ENCODE measurements around the gene CLMN. TPM values are rescaled to one million over a fixed set of nuclear protein-coding genes. Genes with fewer than 3 reads are reported as not detected.

Gene CLMN
- polyA plus RNA-seq, 6 donors from 2014 or later, result 4.9 to 23.8 (median 12.7) TPM

DNA sequence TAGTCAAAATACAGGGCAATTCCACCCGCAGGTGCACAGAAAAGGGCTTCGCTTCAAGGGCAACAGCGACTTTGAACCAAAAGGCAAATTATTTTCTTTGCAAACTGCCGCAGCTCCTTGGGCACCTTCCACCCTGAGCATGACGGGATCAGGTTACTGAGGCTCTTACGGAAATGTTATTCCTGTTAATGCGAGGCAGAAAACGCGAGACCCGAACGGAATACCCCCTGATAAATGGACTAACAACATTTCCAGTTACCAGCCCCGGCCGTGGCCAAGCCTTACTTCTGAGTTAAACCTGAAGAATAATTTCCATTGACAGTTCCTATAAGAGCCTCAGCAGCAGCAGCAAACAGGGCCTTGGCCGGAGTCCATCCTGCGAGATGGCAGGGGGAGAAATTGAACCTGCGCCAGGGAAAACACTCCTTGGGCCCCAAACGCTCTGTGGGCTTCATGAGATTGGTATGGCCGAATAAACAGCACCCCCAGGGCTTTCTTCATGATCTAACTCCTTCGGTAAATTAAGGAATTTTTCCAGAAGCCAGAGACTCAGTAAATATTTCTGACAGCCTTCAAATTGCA is 92.3 kb downstream of the CLMN start:
- Mint-ChIP-seq H3K27me3 (no peaks in the 10 kb centered on the region), H3K4me3 (no peak overlapping the region), H3K9me3 (no peaks in the 10 kb centered on the region), H3K36me3 (peaks cover under 1 to 9% of the 10 kb centered on the region in 2 donors), H3K4me1 (peaks cover 0 to 5% (median 4%) of the 10 kb centered on the region in 3 donors), H3K27ac (peak overlapping the region in 1 of 6 donors; percentile 54)
- ATAC-seq (ENCODE audit: low read depth in 2 of 2), result no peak
- no peak for DNase-seq

DNA sequence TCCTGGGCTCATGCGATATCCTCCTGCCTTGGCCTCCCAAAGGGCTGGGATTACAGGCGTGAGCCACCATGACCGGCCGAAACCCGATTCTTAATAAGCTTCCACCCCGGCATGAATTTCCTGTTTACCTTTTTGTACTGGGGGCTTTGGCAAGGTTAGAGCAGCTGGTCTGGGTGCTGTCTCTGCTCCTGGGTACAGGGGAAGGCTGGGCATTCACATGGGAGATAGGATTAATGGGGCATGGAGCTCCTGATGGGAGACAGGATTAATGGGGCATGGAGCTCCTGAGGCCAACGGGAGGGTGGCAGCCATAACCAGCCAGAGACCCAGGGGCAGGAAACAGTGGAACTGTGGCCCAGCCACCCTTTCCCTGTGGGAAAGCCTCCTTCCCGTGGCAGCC is 92.9 kb downstream of the CLMN start:
- DNase-seq (no peak), ATAC-seq (ENCODE audit: low read depth in 2 of 2) (no peak)
- peaks cover 7 to 15% of the 10 kb centered on the region in 2 donors for H3K36me3 Mint-ChIP-seq
- H3K27me3 Mint-ChIP-seq, result no peaks in the 10 kb centered on the region
- no peaks in the 10 kb centered on the region for H3K9me3 Mint-ChIP-seq
- no peak overlapping the region for H3K4me3 Mint-ChIP-seq
- H3K27ac Mint-ChIP-seq, result peak overlapping the region in 1 of 6 donors; percentile 20
- H3K4me1 Mint-ChIP-seq, result no peaks in the 10 kb centered on the region

DNA sequence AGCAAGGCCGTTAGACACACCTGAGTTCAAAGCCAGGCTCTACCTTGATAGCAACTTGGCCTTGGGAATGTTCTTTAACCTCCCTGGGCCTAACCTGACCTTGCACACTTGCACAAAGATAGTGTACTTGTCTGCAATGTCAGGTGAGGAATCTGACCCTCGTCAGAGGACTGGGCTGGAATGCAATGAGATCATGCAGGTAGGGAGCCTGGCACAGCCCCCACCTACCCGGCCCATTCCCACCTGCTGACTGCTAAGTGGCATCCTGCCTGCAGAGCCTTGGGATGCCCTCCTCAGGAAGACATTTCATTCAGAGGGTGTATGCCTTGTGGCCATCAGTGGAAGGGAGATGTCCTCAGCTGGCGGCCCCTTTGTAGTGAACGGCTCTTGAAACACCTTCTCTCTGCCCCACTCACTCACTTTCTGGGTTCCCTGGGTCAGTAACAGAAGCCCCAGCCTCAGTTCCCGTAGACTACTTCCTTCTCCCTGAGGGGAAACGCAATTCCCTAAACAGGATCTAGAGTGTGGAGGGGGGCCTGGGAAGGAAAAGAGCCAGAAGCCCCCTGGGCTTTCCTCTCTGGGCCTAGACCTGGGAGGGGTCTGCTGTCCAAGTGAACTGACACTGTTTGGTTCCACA is 94.3 kb downstream of the CLMN start:
- Mint-ChIP-seq H3K4me3 (no peak overlapping the region), H3K27me3 (no peaks in the 10 kb centered on the region), H3K9me3 (no peaks in the 10 kb centered on the region), H3K36me3 (peaks cover 18 to 27% of the 10 kb centered on the region in 2 donors), H3K4me1 (no peaks in the 10 kb centered on the region), H3K27ac (peak overlapping the region in 2 of 6 donors; percentile 32 to 33)
- no peak for DNase-seq
- no peak for ATAC-seq (ENCODE audit: low read depth in 2 of 2)

DNA sequence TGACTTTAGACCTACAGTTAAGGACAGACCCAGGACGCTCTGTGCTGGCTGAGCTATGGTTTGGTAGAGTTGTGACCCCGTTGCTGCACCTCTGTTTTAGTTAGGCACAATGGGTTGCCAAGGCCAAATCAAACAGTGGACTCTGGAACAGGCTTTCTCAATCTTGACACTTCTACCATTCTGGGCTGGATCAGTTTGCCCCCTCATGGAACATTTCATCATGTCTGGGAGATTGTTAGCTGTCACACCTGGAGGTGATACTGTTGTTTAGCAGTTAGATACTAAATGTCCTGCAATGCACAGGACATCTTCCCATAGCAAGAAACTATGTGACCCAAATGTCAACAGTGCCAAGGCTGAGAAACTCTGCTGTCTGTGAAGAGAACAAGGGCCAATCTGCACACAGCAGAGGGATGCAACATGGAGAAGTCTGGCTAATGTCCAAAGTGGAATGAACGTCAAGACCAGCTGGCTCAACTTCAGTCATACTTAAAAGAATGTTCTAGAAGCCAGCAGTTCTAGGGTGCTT is 96.8 kb downstream of the CLMN start:
- Mint-ChIP-seq H3K4me3 (no peak overlapping the region), H3K4me1 (no peaks in the 10 kb centered on the region), H3K36me3 (peaks cover 27% of the 10 kb centered on the region in 2 donors), H3K27ac (no peak overlapping the region), H3K9me3 (no peaks in the 10 kb centered on the region), H3K27me3 (no peaks in the 10 kb centered on the region)
- no peak for DNase-seq
- no peak for ATAC-seq (ENCODE audit: low read depth in 2 of 2)

DNA sequence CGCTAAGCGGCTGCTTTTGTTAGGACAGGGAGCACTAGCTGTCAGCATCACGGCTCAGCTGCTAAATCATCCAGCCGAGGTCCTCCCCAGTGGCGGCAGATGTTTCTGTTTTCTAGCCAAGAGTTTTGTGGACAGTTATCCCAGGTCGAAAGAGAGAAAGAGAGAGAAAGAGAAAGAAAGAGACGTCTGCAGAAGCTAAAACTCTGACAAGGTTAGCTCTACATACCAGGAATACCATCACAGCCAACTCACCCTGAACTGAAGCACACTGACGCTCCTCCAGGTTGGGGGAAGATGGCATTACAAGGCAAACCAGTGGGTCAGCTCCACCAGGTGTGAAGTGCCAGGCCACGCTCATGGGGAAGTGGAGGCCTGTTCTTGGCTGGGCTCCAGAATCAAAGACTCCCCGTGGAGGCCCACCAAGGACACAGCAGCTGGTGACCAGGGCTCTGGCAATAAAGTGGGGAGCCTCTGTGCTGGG is 97.5 kb downstream of the CLMN start:
- H3K36me3 Mint-ChIP-seq, result peaks cover 29 to 31% of the 10 kb centered on the region in 2 donors
- no peak for DNase-seq

DNA sequence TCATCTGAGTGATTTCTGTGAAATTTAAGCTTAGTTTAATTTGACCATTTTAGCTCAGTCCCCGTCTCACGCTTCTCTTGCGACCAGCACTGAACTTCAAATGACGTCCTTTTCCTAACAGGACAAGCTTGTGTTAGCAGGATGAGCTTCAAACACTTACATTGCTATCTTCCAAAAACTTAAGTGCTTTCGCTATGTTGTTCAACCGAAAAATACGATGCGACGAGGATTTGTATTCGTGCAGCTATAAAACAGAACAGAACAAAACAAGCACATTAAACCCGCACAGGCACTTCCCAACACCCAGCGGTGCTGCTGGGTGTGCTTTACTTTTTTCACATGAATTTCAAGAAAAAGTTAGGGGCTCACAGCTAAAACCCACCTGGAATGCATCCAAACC is 98.2 kb downstream of the CLMN start:
- no peak overlapping the region for H3K4me3 Mint-ChIP-seq
- DNase-seq (no peak), ATAC-seq (ENCODE audit: low read depth in 2 of 2) (no peak)
- peaks cover 0 to 8% (median 3%) of the 10 kb centered on the region in 7 donors for H3K9me3 Mint-ChIP-seq
- H3K4me1 Mint-ChIP-seq, result peaks cover 0 to 3% (median 3%) of the 10 kb centered on the region in 3 donors
- H3K27me3 Mint-ChIP-seq, result no peaks in the 10 kb centered on the region
- peaks cover 34 to 37% of the 10 kb centered on the region in 2 donors for H3K36me3 Mint-ChIP-seq
- no peak overlapping the region for H3K27ac Mint-ChIP-seq

More for the DNA sequence above, 97.5 kb downstream of the CLMN start:
- H3K9me3 Mint-ChIP-seq, result peaks cover 0 to 2% (median 0%) of the 10 kb centered on the region in 7 donors
- H3K4me3 Mint-ChIP-seq, result no peak overlapping the region
- H3K4me1 Mint-ChIP-seq, result peaks cover 0 to 1% (median 0%) of the 10 kb centered on the region in 3 donors
- ATAC-seq (ENCODE audit: low read depth in 2 of 2), result no peak
- no peak overlapping the region for H3K27ac Mint-ChIP-seq
- no peaks in the 10 kb centered on the region for H3K27me3 Mint-ChIP-seq

DNA sequence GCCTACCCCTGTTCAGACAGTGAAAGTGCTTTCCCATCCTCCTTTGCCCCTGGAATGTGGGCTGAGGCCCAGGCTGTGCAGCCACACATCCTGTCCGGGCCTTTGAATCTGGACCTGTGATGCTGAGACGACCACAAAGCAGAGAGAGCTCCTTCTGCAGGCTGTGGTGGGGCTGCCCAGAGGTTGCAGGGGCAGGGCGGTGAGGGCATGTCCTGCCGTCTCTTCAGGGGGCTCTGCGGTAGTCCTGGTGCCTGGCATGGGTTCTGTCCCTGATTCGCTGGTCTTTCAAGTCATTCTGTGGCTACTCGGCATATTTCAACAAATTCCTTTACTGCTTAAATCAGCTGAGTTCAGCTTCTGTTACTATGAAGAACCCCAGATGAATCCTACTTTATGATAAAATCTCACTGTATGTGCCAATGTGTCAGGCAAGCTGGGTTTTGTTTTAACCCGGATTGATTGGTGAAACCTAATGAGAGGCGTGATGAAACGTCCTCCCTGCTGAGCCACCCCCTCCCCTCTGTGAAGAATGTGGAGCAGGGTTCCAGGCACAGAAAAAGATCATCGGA is 99.0 kb downstream of the CLMN start:
- Mint-ChIP-seq H3K36me3 (peaks cover 41 to 45% of the 10 kb centered on the region in 2 donors), H3K4me3 (no peak overlapping the region), H3K27ac (peak overlapping the region in 1 of 6 donors; percentile 30), H3K9me3 (peaks cover 4 to 16% (median 8%) of the 10 kb centered on the region in 7 donors), H3K4me1 (peaks cover 0 to 10% (median 3%) of the 10 kb centered on the region in 3 donors), H3K27me3 (no peaks in the 10 kb centered on the region)
- ATAC-seq (ENCODE audit: low read depth in 2 of 2) (no peak), DNase-seq (no peak)

DNA sequence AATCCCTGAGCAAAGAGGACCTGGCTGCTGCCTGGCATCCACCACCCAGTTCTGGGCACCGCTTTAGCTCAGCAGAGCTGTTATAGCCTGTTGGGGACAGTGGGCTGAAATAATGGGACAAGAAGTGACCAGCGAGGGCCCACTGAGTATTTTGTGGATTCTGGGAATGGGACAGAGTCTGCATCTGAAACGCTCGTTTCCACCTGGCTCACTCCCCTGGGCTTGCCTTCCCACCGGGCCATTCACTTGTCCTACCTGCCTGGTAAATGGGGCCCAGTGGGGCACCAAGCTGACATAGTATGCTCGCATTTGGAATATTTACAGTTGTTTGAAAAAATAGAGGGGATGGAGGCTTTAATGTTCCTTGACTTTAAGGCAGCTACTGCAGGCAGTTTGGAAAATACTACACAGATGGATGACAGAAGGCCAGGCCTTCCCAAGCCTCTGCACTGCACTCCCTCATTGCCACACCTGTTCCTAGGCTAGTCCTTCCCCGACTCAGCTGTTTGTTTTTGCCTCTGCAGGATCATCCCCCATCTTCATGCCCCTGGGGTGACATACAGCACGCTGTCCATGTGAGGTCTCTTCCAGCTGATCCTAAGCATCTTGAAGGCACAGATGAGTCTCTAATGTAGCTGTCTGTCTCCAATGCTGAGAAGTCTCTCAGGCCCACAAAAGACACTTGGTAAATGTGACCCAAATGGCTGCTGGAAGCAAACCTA is 101.1 kb downstream of the CLMN start:
- H3K27me3 Mint-ChIP-seq, result no peaks in the 10 kb centered on the region
- H3K4me1 Mint-ChIP-seq, result peaks cover 0 to 10% (median 3%) of the 10 kb centered on the region in 3 donors
- peaks cover 4 to 17% (median 8%) of the 10 kb centered on the region in 7 donors for H3K9me3 Mint-ChIP-seq
- H3K36me3 Mint-ChIP-seq, result peaks cover 45 to 47% of the 10 kb centered on the region in 2 donors
- DNase-seq (no peak), ATAC-seq (ENCODE audit: low read depth in 2 of 2) (no peak)
- H3K27ac Mint-ChIP-seq, result no peak overlapping the region
- no peak overlapping the region for H3K4me3 Mint-ChIP-seq

DNA sequence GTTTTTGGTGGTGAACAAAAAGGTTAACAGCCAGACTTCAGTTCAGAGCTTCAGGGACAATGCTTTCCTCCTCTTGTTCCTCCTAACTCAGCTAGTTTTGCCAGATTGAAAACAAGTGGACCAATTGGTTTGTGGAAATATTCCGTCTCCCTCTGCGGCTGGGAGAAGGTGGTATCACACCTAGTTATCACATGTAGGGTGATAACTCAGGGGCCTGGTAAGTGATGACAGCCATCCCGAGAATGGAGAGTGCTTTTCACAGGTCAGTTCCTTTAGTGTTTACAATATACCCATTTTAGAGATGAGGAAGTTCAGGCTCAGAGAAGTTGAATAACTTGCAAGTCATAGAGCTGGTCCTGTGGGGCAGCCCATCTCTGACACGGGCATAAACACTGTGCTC is 101.7 kb downstream of the CLMN start:
- no peak for DNase-seq
- ATAC-seq (ENCODE audit: low read depth in 2 of 2), result no peak
- peaks cover 41 to 47% of the 10 kb centered on the region in 2 donors for H3K36me3 Mint-ChIP-seq
- H3K4me1 Mint-ChIP-seq, result peaks cover 0 to 10% (median 3%) of the 10 kb centered on the region in 3 donors
- H3K9me3 Mint-ChIP-seq, result peaks cover 4 to 17% (median 8%) of the 10 kb centered on the region in 7 donors
- no peaks in the 10 kb centered on the region for H3K27me3 Mint-ChIP-seq
- no peak overlapping the region for H3K4me3 Mint-ChIP-seq
- no peak overlapping the region for H3K27ac Mint-ChIP-seq

DNA sequence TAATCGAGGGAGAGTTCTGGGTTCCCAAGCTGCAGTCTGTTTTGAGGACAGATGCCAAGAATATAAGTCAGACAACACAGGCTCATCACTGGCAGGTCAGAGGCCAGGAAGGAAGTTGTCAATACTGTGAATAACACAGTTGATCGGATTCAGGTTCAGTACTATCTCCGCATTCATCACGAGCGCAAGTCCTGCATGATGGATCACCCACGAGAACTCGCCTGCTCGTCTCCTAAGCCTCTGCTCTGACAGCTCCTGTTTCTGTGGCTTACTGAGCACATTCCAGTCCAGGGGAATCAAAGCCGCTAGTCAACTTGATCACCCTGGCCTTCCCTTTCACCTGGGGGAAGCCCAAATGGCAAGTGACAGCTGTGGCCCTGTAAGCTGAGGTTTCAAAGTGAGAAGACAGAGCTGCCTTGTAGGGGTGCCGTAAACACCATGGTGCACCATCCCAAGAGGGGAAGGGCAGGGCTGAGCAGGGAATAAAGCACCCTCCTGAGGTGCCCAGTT is 102.3 kb downstream of the CLMN start:
- Mint-ChIP-seq H3K27me3 (no peaks in the 10 kb centered on the region), H3K36me3 (peaks cover 38 to 47% of the 10 kb centered on the region in 2 donors), H3K27ac (peak overlapping the region in 2 of 6 donors; percentile 47 to 52), H3K4me1 (peaks cover 0 to 10% (median 3%) of the 10 kb centered on the region in 3 donors), H3K9me3 (peaks cover 4 to 17% (median 8%) of the 10 kb centered on the region in 7 donors), H3K4me3 (no peak overlapping the region)
- ATAC-seq (ENCODE audit: low read depth in 2 of 2) (no peak), DNase-seq (no peak)

DNA sequence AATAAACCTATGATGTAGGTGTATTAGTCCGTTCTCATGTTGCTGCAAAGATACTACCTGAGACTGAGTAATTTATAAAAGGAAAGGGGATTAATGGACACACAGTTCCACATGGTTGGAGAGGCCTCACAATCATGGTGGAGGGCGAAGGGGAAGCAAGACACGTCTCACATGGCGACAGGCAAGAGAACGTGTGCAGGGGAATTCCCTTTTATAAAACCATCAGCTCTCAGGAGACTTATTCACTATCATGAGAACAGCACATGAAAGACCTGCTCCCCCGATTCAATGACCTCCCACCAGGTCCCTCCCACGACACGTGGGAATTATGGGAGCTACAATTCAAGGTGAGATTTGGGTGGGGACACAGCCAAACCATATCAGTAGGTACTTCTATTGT is 103.7 kb downstream of the CLMN start:
- Mint-ChIP-seq H3K4me3 (no peak overlapping the region), H3K9me3 (peaks cover 4 to 17% (median 8%) of the 10 kb centered on the region in 7 donors)
- ATAC-seq (ENCODE audit: low read depth in 2 of 2), result no peak

DNA sequence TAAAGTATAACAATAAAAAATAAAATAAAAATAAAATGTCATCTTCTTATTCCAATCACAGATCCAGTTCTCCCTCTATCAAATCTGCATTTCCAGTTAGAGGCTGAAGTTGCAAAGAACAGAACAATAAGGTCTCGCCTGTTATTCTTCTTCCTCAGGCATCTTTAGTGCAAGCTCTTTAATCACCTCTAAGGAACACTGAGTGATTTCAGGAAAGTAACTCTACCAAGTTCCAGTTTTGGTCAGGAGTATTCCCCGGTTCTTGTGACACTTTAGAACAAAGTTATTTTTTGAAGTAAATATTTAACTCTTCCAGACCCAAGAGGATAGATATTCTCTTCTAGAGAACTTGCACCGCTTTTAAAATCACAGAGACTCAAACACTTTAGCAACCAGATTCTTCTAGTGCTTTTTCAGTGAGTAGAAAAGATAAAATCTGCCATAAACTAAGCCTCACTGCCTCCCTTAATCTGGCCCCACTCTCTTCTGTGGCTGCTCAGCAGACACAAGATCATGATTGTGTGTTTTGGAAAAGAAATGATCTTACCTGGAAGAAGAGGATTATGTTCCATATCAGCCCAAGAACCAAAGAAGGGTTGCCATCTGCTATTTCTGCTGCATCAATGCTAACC is 104.5 kb downstream of the CLMN start:
- Mint-ChIP-seq H3K27me3 (no peaks in the 10 kb centered on the region), H3K27ac (peak overlapping the region in 1 of 6 donors; percentile 28), H3K4me3 (no peak overlapping the region), H3K9me3 (peaks cover 4 to 17% (median 8%) of the 10 kb centered on the region in 7 donors), H3K36me3 (peaks cover 20 to 29% of the 10 kb centered on the region in 2 donors), H3K4me1 (peaks cover 0 to 10% (median 3%) of the 10 kb centered on the region in 3 donors)
- ATAC-seq (ENCODE audit: low read depth in 2 of 2) (no peak), DNase-seq (no peak)

More for the DNA sequence above, 103.7 kb downstream of the CLMN start:
- DNase-seq, result no peak
- peaks cover 0 to 10% (median 3%) of the 10 kb centered on the region in 3 donors for H3K4me1 Mint-ChIP-seq
- H3K27me3 Mint-ChIP-seq, result no peaks in the 10 kb centered on the region
- H3K27ac Mint-ChIP-seq, result peak overlapping the region in 4 of 6 donors; percentile 16 to 79 (median 44)
- H3K36me3 Mint-ChIP-seq, result peaks cover 24 to 35% of the 10 kb centered on the region in 2 donors
